IMR-90 (cell line): ENCODE results near the gene DMD.

Experiments used
- BHLHE40 ChIP-seq: fragments of 150-350 bp; IDR thresholded peaks from 2 replicates; pipeline ENCODE4 v1.6.1; 2016; ENCODE audit warnings: mild to moderate bottlenecking, low read depth, low read length
- CEBPB ChIP-seq: IDR thresholded peaks from 2 replicates; pipeline ENCODE4 v1.6.1; 2012; ENCODE audit warnings: low read depth, low read length, improper control_type of control experiment
- CTCF ChIP-seq: conservative IDR thresholded peaks from 2 replicates; pipeline ENCODE4 v1.5.1; 2012; ENCODE audit warnings: mild to moderate bottlenecking, low read depth, low read length, improper control_type of control experiment
- ELK1 ChIP-seq: fragments of 150-350 bp; IDR thresholded peaks from 2 replicates; pipeline ENCODE4 v1.6.1; 2016; ENCODE audit warnings: low read depth, mild to moderate bottlenecking, low read length, moderate library complexity, borderline replicate concordance
- FOS ChIP-seq: fragments of 150-350 bp; IDR thresholded peaks from 2 replicates; pipeline ENCODE4 v1.6.1; 2016; ENCODE audit warnings: low read depth, low read length
- MAFK ChIP-seq: IDR thresholded peaks from 2 replicates; pipeline ENCODE4 v1.6.1; 2012; ENCODE audit warnings: low read depth, low read length, improper control_type of control experiment
- MAZ ChIP-seq: IDR thresholded peaks from 2 replicates; pipeline ENCODE4 v1.6.1; 2012; ENCODE audit warnings: low read depth, mild to moderate bottlenecking, low read length, improper control_type of control experiment, moderate library complexity, borderline replicate concordance
- MXI1 ChIP-seq: IDR thresholded peaks from 2 replicates; pipeline ENCODE4 v1.6.1; 2012; ENCODE audit warnings: low read depth, mild to moderate bottlenecking, low read length, moderate library complexity, borderline replicate concordance
- NFE2L2 ChIP-seq: fragments of 150-350 bp; IDR thresholded peaks from 2 replicates; pipeline ENCODE4 v1.6.1; 2016; ENCODE audit warnings: low read depth, mild to moderate bottlenecking, low read length
- POLR2A ChIP-seq: IDR thresholded peaks from 2 replicates; pipeline ENCODE4 v1.6.1; 2012; ENCODE audit warnings: mild to moderate bottlenecking, low read depth, low read length
- RAD21 ChIP-seq: IDR thresholded peaks from 2 replicates; pipeline ENCODE4 v1.6.1; 2012; ENCODE audit warnings: low read length, improper control_type of control experiment
- RCOR1 ChIP-seq: IDR thresholded peaks from 2 replicates; pipeline ENCODE4 v1.6.1; 2012; ENCODE audit warnings: mild to moderate bottlenecking, low read length, improper control_type of control experiment; ENCODE audit not compliant: insufficient replicate concordance
- RFX5 ChIP-seq: IDR thresholded peaks from 2 replicates; pipeline ENCODE4 v1.8.0; 2012; ENCODE audit warnings: low read depth, mild to moderate bottlenecking, low read length, moderate library complexity
- SMC3 ChIP-seq: fragments of 150-350 bp; IDR thresholded peaks from 2 replicates; pipeline ENCODE4 v1.6.1; 2016; ENCODE audit warnings: low read depth, mild to moderate bottlenecking, antibody characterized with exemption, low read length, moderate library complexity

DNA sequence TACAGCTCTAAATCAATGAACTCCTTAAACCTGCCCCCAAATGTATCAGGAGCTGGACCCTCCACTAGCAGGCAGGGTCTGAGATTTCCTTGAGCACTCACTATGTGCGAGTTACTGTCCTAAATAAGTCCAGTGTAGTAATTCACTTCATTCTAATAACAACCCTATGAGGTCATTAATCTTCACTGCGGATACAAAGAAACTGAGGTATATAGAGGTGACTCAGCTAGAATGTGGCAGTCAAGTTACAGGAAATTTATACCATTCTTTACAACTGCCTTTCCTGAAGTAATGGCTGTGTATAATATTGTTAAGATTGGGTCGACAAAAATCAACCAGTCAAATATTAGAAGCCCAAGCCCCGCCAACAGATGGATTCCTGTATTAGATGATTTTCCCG is 1665.6 kb downstream of the DMD start:
- TF ChIP-seq CTCF (no peak), POLR2A (no peak), BHLHE40 (no peak), FOS (no peak), RCOR1 (no peak), ELK1 (no peak), MAFK (no peak), NFE2L2 (no peak), MXI1 (no peak), SMC3 (no peak), RFX5 (no peak), MAZ (no peak), CEBPB (no peak), RAD21 (no peak)
